K562 (cell line): ENCODE data around the gene ASMT. TPM values are rescaled to one million over a fixed set of nuclear protein-coding genes. Genes with fewer than 3 reads are reported as not detected.
A peak's percentile ranks its signal among the peaks of the same experiment; 100 is the strongest.

Experiments used
- ADNP ChIP-seq: fragments of 200-800 bp; sonication (Bioruptor generic); IDR thresholded peaks from 2 replicates; pipeline ENCODE4 v1.6.1; 2016; ENCODE audit warnings: missing genetic modification characterization, missing compliant biosample characterization
- ATF6 ChIP-seq: sonication (generic); formaldehyde crosslinking; IDR thresholded peaks from 2 replicates; pipeline ENCODE4 v1.4.0; 2020; ENCODE audit warnings: mild to moderate bottlenecking, missing genetic modification reagents
- BMI1 ChIP-seq: fragments of 150-350 bp; IDR thresholded peaks from 2 replicates; pipeline ENCODE4 v1.6.1; 2014; ENCODE audit warnings: low read length
- C11orf30 ChIP-seq: fragments of 450-650 bp; IDR thresholded peaks from 2 replicates; pipeline ENCODE4 v1.6.1; 2016; ENCODE audit warnings: low read depth, mild to moderate bottlenecking
- CC2D1A ChIP-seq: fragments of 450-650 bp; IDR thresholded peaks from 2 replicates; pipeline ENCODE4 v1.6.1; 2017; ENCODE audit warnings: mild to moderate bottlenecking
- CTCFL ChIP-seq: IDR thresholded peaks from 2 replicates; pipeline ENCODE4 v1.6.1; 2011; ENCODE audit warnings: borderline replicate concordance, low read depth, mild to moderate bottlenecking, moderate library complexity, low read length; ENCODE audit not compliant: insufficient read depth, poor library complexity, severe bottlenecking
- ESRRA ChIP-seq: fragments of 450-650 bp; IDR thresholded peaks from 2 replicates; pipeline ENCODE4 v1.6.1; 2014; ENCODE audit warnings: low read depth, mild to moderate bottlenecking, moderate library complexity, borderline replicate concordance
- FOXP1 ChIP-seq: sonication (generic); formaldehyde crosslinking; IDR thresholded peaks from 2 replicates; pipeline ENCODE4 v1.8.0; 2022; ENCODE audit warnings: mild to moderate bottlenecking, missing genetic modification reagents
- HMGN3 ChIP-seq: IDR thresholded peaks from 2 replicates; pipeline ENCODE4 v1.6.1; 2011; ENCODE audit warnings: borderline replicate concordance, low read depth, mild to moderate bottlenecking, mixed read lengths, low read length; ENCODE audit not compliant: insufficient read length; ENCODE audit errors: extremely low read depth
- IRF2 ChIP-seq: sonication (generic); formaldehyde crosslinking; IDR thresholded peaks from 2 replicates; pipeline ENCODE4 v1.8.1; 2022; ENCODE audit warnings: mild to moderate bottlenecking, missing genetic modification reagents
- JUN ChIP-seq, 2 experiments: sonication (generic) in 1 of 2; formaldehyde crosslinking in 1 of 2; IDR thresholded peaks; 2 replicates each; pipeline versions ENCODE4 v1.6.1 to v1.8.0; 2012 to 2022; ENCODE audit warnings: borderline replicate concordance in 2 of 2, mild to moderate bottlenecking in 2 of 2, improper control_type of control experiment in 1 of 2, low read depth in 1 of 2, low read length in 1 of 2, missing genetic modification reagents in 1 of 2
- MAZ ChIP-seq, 2 experiments: fragments of 450-650 bp in 1 of 2; sonication (generic) in 1 of 2; formaldehyde crosslinking; IDR thresholded peaks in 1 of 2; conservative IDR thresholded peaks in 1 of 2; 2 replicates each; pipeline versions ENCODE4 v1.4.0 to v1.5.0; 2020; ENCODE audit warnings: mild to moderate bottlenecking in 1 of 2, missing genetic modification reagents in 1 of 2
- MBD2 ChIP-seq: sonication (generic); IDR thresholded peaks from 2 replicates; pipeline ENCODE4 v1.6.1; 2016; ENCODE audit warnings: low read depth, borderline replicate concordance
- MYNN ChIP-seq, 2 experiments: sonication (generic); formaldehyde crosslinking in 1 of 2; IDR thresholded peaks; 2 replicates each; pipeline versions ENCODE4 v1.5.0 to v1.6.1; 2016 to 2020; ENCODE audit warnings: antibody characterized with exemption in 1 of 2, missing genetic modification reagents in 1 of 2
- NCOA6 ChIP-seq: fragments of 450-650 bp; IDR thresholded peaks from 2 replicates; pipeline ENCODE4 v1.6.1; 2017; ENCODE audit warnings: mild to moderate bottlenecking
- RBBP5 ChIP-seq: fragments of 200-600 bp; sonication (generic); IDR thresholded peaks from 2 replicates; pipeline ENCODE4 v1.6.1; 2012; ENCODE audit warnings: borderline replicate concordance, mild to moderate bottlenecking, low read length, control low read depth, inconsistent platforms; ENCODE audit not compliant: insufficient read depth, poor library complexity, severe bottlenecking
- SNRNP70 ChIP-seq: fragments of 200-400 bp; formaldehyde crosslinking; optimal IDR thresholded peaks from 2 replicates; pipeline ENCODE3; 2017; ENCODE audit warnings: low read depth, low read length
- SRF ChIP-seq, 2 experiments: fragments of 250-450, 450-650 bp in 1 of 2; sonication (Bioruptor Pico) in 1 of 2; sonication (generic) in 1 of 2; formaldehyde crosslinking; IDR thresholded peaks; 2 replicates each; pipeline versions ENCODE4 v1.5.0 to v1.5.1; 2020 to 2022; ENCODE audit warnings: mild to moderate bottlenecking in 1 of 2, missing genetic modification reagents in 1 of 2
- TAF9B ChIP-seq: fragments of 450-650 bp; IDR thresholded peaks from 2 replicates; pipeline ENCODE4 v1.6.1; 2018; ENCODE audit warnings: mild to moderate bottlenecking; ENCODE audit not compliant: partially characterized antibody
- TAL1 ChIP-seq: fragments of 450-650 bp; IDR thresholded peaks from 2 replicates; pipeline ENCODE4 v1.6.1; 2016; ENCODE audit warnings: mild to moderate bottlenecking
- THRAP3 ChIP-seq: fragments of 450-650 bp; IDR thresholded peaks from 2 replicates; pipeline ENCODE4 v1.6.1; 2016; ENCODE audit warnings: mild to moderate bottlenecking, inconsistent platforms, borderline replicate concordance
- ZNF512 ChIP-seq: IDR thresholded peaks from 2 replicates; pipeline ENCODE4 v1.6.1; 2016; ENCODE audit warnings: missing genetic modification characterization, missing compliant biosample characterization
- polyA plus RNA-seq, 8 experiments: library from polyadenylated mRNA; depleted of rRNA in 4 of 8; stranded (reverse) in 5 of 8; unstranded in 3 of 8; fragments of >200 nt; fragmentation: Nextera tagmentation in 2 of 8; fragmentation: Illumina TruSeq in 1 of 8; extraction: Ambion mirVana in 2 of 8; extraction: Trizol in 1 of 8; gene quantifications; 2 replicates each; pipeline versions ENCODE4 v1.2.1 to v1.2.3, GENCODE V29; 2011 to 2014; ENCODE audit warnings: inconsistent platforms in 1 of 8, missing spikeins in 1 of 8
- total RNA-seq, 7 experiments: library from RNA; depleted of rRNA in 6 of 7; stranded (reverse); fragments of >200 nt in 6 of 7; fragmentation: Illumina TruSeq in 2 of 7; extraction: Trizol in 2 of 7; gene quantifications; 2 replicates each; pipeline versions ENCODE4 v1.2.1 to v1.2.3, GENCODE V29; 2011 to 2021; ENCODE audit warnings: low replicate concordance in 1 of 7

The ASMT gene
- total and polyA plus RNA-seq, 9 of the 15 experiments (the other 6 are each of a cell fraction or from before 2014, with no cell fraction given), result 0.06 TPM; not detected in 8

- TF ChIP-seq ATF6 (no peak), ZNF512 (tag) (0 out of 2 replicates have a peak, but pooled peaks have one; percentile 27), HMGN3 (peak; percentile 58), TAF9B (peak; percentile 40), MAZ (CRISPR knock-in tag; conservative IDR thresholded peaks at IDR 0.05 in 1 of 2, IDR thresholded peaks at IDR 0.05 in 1 of 2) (peak in 1 of 2 experiments; percentile 18; a peak in 1 of 4 replicates), SNRNP70 (no peak), IRF2 (CRISPR knock-in tag) (no peak), CC2D1A (no peak), ADNP (tag) (no peak), NCOA6 (no peak), FOXP1 (CRISPR knock-in tag) (no peak), RBBP5 (peak; percentile 58), ESRRA (peak; percentile 31; the same call in 1 of the 2 replicates), BMI1 (no peak), TAL1 (no peak), JUN (IDR thresholded peaks at IDR 0.05; ENCODE audit: borderline replicate concordance, low read depth, low read length) (no peak), JUN (CRISPR knock-in tag; IDR thresholded peaks at IDR 0.05; ENCODE audit: borderline replicate concordance) (no peak), MYNN (IDR thresholded peaks at IDR 0.05) (no peak), MYNN (CRISPR knock-in tag; IDR thresholded peaks at IDR 0.05) (no peak), C11orf30 (0 out of 2 replicates have a peak, but pooled peaks have one; percentile 13), THRAP3 (no peak), MBD2 (no peak), CTCFL (peak; percentile 22), SRF (CRISPR knock-in tag; IDR thresholded peaks at IDR 0.05) (no peak)
These were observed 23.6 kb upstream of the ASMT start, which contains the start of gene AKAP17A (continued) for GRCh38 chrX:1591102-1591862.
